Vagina (tissue), 2 donors: ENCODE measurements around the gene PIP4K2C.

ENCODE experiments used
- CTCF ChIP-seq, 3 experiments: fragments of 450-650 bp in 2 of 3; fragments of 200-600 bp in 1 of 3; sonication (generic) in 1 of 3; IDR thresholded peaks; one replicate each; pipeline ENCODE4 v1.5.1; 2017 to 2019; ENCODE audit warnings: antibody characterized with exemption in 3 of 3, mild to moderate bottlenecking in 2 of 3, moderate library complexity in 2 of 3
- POLR2AphosphoS5 ChIP-seq, 2 donors: sonication (generic); formaldehyde crosslinking; IDR thresholded peaks; one replicate each; pipeline ENCODE4 v1.9.0; 2017; ENCODE audit warnings: antibody characterized with exemption in 2 of 2, mild to moderate bottlenecking in 2 of 2, low read depth in 1 of 2; ENCODE audit not compliant: insufficient read depth in 1 of 2

DNA sequence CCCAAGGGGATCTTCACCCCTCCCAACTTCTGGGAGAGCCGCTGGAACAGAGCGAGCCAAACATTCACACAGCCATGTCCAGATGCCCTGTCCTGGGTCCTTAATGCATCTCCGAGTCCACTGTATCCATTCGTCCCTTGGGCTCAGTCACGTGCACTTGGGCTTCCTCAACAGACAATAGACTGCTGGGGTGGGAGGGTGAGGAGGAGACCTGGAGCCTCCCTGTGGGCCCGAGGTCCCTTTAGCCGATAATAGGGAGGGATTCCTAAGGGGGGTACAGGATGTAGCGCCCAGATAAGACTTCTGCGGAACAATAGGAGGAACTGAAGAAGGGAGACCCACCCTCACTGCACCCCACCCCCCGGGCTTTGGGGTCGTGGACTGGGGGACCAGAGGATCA lies 26.9 kb downstream of the PIP4K2C start:
- no peak for TF ChIP-seq POLR2AphosphoS5 (IDR thresholded peaks at IDR 0.05; ENCODE audit: insufficient read depth in 1 of 2, low read depth in 1 of 2)
- no peak for TF ChIP-seq CTCF (IDR thresholded peaks at IDR 0.05)
